Ramos (cell line): ENCODE measurements around the gene PROS1.
"Not testable (repeated sequence)": the region's sequence is repeated elsewhere in the genome, so short reads cannot be mapped to it uniquely, and the experiment has no call there.

Experiments
- in situ Hi-C: fragments of 300-500 bp; cut with MboI; formaldehyde crosslinking; loops from one replicate; pipeline ENCODE4 v1.14.3; 2022; ENCODE audit warnings: low sequenced_read_pairs; ENCODE audit not compliant: unreplicated experiment

PROS1 gene

GRCh38 chr3:93979850-93980676, 6.4 kb upstream of the PROS1 start, which contains the start of gene ARL13B:
ARL13B (plus strand) TSS chr3:93980155; CDS start chr3:93980424, 269 bp downstream.
- in situ Hi-C loops, result no loop called here

- in situ Hi-C loops, result no loop called here
Measured at GRCh38 chr3:93969997-93970396, 3.7 kb downstream of the PROS1 start.

GRCh38 chr3:93969443-93969842, 4.3 kb downstream of the PROS1 start:
- in situ Hi-C loops, result no loop called here

- in situ Hi-C loops, result not testable (repeated sequence)
Measured at GRCh38 chr3:93965106-93965505, 8.6 kb downstream of the PROS1 start.

GRCh38 chr3:93962798-93963197, 10.9 kb downstream of the PROS1 start:
- in situ Hi-C loops, result no loop called here

- in situ Hi-C loops, result no loop called here
Measured at GRCh38 chr3:93961489-93961888, 12.2 kb downstream of the PROS1 start.

GRCh38 chr3:93961026-93961425, 12.7 kb downstream of the PROS1 start:
- in situ Hi-C loops, result no loop called here

- in situ Hi-C loops, result not testable (repeated sequence)
Measured at GRCh38 chr3:93949958-93950357, 23.7 kb downstream of the PROS1 start.

- in situ Hi-C loops, result not testable (repeated sequence)
Measured at GRCh38 chr3:93937485-93937884, 36.2 kb downstream of the PROS1 start.

- in situ Hi-C loops, result no loop called here
Measured at GRCh38 chr3:93936549-93936948, 37.1 kb downstream of the PROS1 start.

GRCh38 chr3:93934366-93935046, 39.2 kb downstream of the PROS1 start:
- in situ Hi-C loops, result no loop called here

- in situ Hi-C loops, result no loop called here
Measured at GRCh38 chr3:93931597-93932229, 42.0 kb downstream of the PROS1 start.

GRCh38 chr3:93930041-93930440, 43.7 kb downstream of the PROS1 start:
- in situ Hi-C loops, result no loop called here

- in situ Hi-C loops, result no loop called here
Measured at GRCh38 chr3:93926789-93927188, 46.9 kb downstream of the PROS1 start.

- in situ Hi-C loops, result no loop called here
Measured at GRCh38 chr3:93924491-93924890, 49.2 kb downstream of the PROS1 start.

- in situ Hi-C loops, result no loop called here
Measured at GRCh38 chr3:93923006-93923405, 50.7 kb downstream of the PROS1 start.

- in situ Hi-C loops, result not testable (repeated sequence)
Measured at GRCh38 chr3:93917546-93918029, 56.1 kb downstream of the PROS1 start.

GRCh38 chr3:93913623-93914022, 60.1 kb downstream of the PROS1 start:
- in situ Hi-C loops, result not testable (repeated sequence)

GRCh38 chr3:93911206-93911605, 62.5 kb downstream of the PROS1 start:
- in situ Hi-C loops, result no loop called here

- in situ Hi-C loops, result no loop called here
Measured at GRCh38 chr3:93910097-93910496, 63.6 kb downstream of the PROS1 start.

GRCh38 chr3:93907132-93907531, 66.6 kb downstream of the PROS1 start:
- in situ Hi-C loops, result no loop called here
